B cell (primary cell): Measurements from ENCODE around the gene ZNF184. TPM values are rescaled to one million over a fixed set of nuclear protein-coding genes. Genes with fewer than 3 reads are reported as not detected.

Experiments used
- ATAC-seq: fragments of 200-7000 bp; cut with Tn5 transposase; one replicate; pipeline ENCODE4 v1.10.0; 2021; ENCODE audit warnings: low read depth, mild to moderate bottlenecking, moderate number of reproducible peaks, moderate library complexity
- CTCF ChIA-PET: fragments of 350-600 bp; sonication (Branson Sonifier 250); formaldehyde crosslinking; loops from one replicate; lab custom pipeline; 2021; ENCODE audit warnings: antibody characterized with exemption, inconsistent platforms; lab: Charles Lee
- POLR2A ChIA-PET: fragments of 350-600 bp; sonication (Branson Sonifier 250); formaldehyde crosslinking; loops from one replicate; lab custom pipeline; 2021; ENCODE audit warnings: antibody characterized with exemption; lab: Charles Lee
- DNase-seq: peaks from one replicate; pipeline ENCODE4 v3.0.0; 2013
- H2AFZ ChIP-seq: 2 replicates; pipeline ENCODE4 v1.6.1; 2012; ENCODE audit warnings: mild to moderate bottlenecking, low read depth, low read length; ENCODE audit not compliant: insufficient read depth, poor library complexity, severe bottlenecking
- H3K27ac ChIP-seq, 2 donors: 1 replicate in 1 of 2; 2 replicates in 1 of 2; pipeline ENCODE4 v1.5.1; 2012 to 2013; ENCODE audit warnings: low read length in 2 of 2, mild to moderate bottlenecking in 2 of 2, moderate library complexity in 1 of 2
- H3K27me3 ChIP-seq, 4 experiments: fragments of 200-600 bp in 1 of 4; sonication (generic) in 1 of 4; replicated peaks in 1 of 4; 1 replicate in 2 of 4; 2 replicates in 2 of 4; pipeline versions ENCODE4 v1.6.1 to v1.7.0; 2013 to 2016; ENCODE audit warnings: low read length in 3 of 4, mild to moderate bottlenecking in 2 of 4, mixed read lengths in 1 of 4, moderate library complexity in 1 of 4; ENCODE audit not compliant: insufficient read depth in 4 of 4, control insufficient read depth in 3 of 4; ENCODE audit errors: control extremely low read depth in 1 of 4
- H3K36me3 ChIP-seq, 2 experiments: replicated peaks in 1 of 2; 1 replicate in 1 of 2; 2 replicates in 1 of 2; pipeline versions ENCODE4 v1.6.1 to v1.7.1; 2013; ENCODE audit warnings: low read length in 1 of 2; ENCODE audit not compliant: insufficient read depth in 2 of 2, control insufficient read depth in 1 of 2; ENCODE audit errors: control extremely low read depth in 1 of 2, extremely low read depth in 1 of 2
- H3K4me1 ChIP-seq, 2 donors: fragments of 200-600 bp in 1 of 2; sonication (generic) in 1 of 2; 1 replicate in 1 of 2; 2 replicates in 1 of 2; pipeline versions ENCODE4 v1.5.1 to v1.6.1; 2013 to 2017; ENCODE audit warnings: low read length in 2 of 2; ENCODE audit not compliant: control insufficient read depth in 2 of 2, insufficient read depth in 2 of 2
- H3K4me2 ChIP-seq: replicated peaks from 2 replicates; pipeline ENCODE3; 2012; ENCODE audit warnings: mild to moderate bottlenecking, low read depth, low read length; ENCODE audit not compliant: poor library complexity, severe bottlenecking
- H3K4me3 ChIP-seq, 5 experiments: fragments of 200-600 bp in 1 of 5; sonication (generic) in 1 of 5; 1 replicate in 3 of 5; 2 replicates in 2 of 5; pipeline versions ENCODE4 v1.5.1 to v1.7.0; 2011 to 2016; ENCODE audit warnings: low read length in 4 of 5, mild to moderate bottlenecking in 4 of 5, low read depth in 2 of 5, control low read depth in 1 of 5, moderate library complexity in 1 of 5; ENCODE audit not compliant: insufficient read depth in 1 of 5; ENCODE audit errors: control extremely low read depth in 1 of 5, extremely low read depth in 1 of 5
- H3K79me2 ChIP-seq: fragments of 200-600 bp; sonication (generic); one replicate; pipeline ENCODE4 v1.6.0; 2016; ENCODE audit warnings: low read length; ENCODE audit not compliant: control insufficient read depth, insufficient read depth
- H3K9ac ChIP-seq: fragments of 200-600 bp; sonication (generic); 2 replicates; pipeline ENCODE4 v1.6.1; 2017; ENCODE audit warnings: mild to moderate bottlenecking, low read length, moderate library complexity
- H3K9me3 ChIP-seq, 3 donors: one replicate each; pipeline versions ENCODE4 v1.6.1 to v1.7.1; 2013; ENCODE audit warnings: low read length in 2 of 3; ENCODE audit not compliant: control insufficient read depth in 2 of 3, insufficient read depth in 1 of 3; ENCODE audit errors: control extremely low read depth in 1 of 3
- H4K20me1 ChIP-seq: 2 replicates; pipeline ENCODE4 v1.6.0; 2012; ENCODE audit warnings: mild to moderate bottlenecking, low read length; ENCODE audit not compliant: insufficient read depth, control insufficient read depth, poor library complexity, severe bottlenecking
- H3K27ac Mint-ChIP-seq: one replicate; pipeline ENCODE4 v1.8.0; 2021; ENCODE audit warnings: mixed read lengths
- H3K27me3 Mint-ChIP-seq: one replicate; pipeline ENCODE4 v1.8.0; 2021; ENCODE audit warnings: mixed read lengths
- H3K4me1 Mint-ChIP-seq: one replicate; pipeline ENCODE4 v1.8.0; 2021; ENCODE audit warnings: mixed read lengths
- H3K4me3 Mint-ChIP-seq: one replicate; pipeline ENCODE4 v1.8.0; 2021; ENCODE audit warnings: mixed read lengths
- H3K9me3 Mint-ChIP-seq: one replicate; pipeline ENCODE4 v1.8.0; 2022; ENCODE audit warnings: mixed read lengths; ENCODE audit not compliant: insufficient read depth
- EZH2 ChIP-seq: IDR thresholded peaks from 2 replicates; pipeline ENCODE4 v1.6.1; 2012; ENCODE audit warnings: borderline replicate concordance, low read depth, mild to moderate bottlenecking, moderate library complexity, low read length; ENCODE audit not compliant: insufficient read depth, poor library complexity, severe bottlenecking
- WGBS: methylation state at CpG from one replicate; pipeline ENCODE4 v1.1.5; 2013; ENCODE audit warnings: missing lambda C conversion rate; ENCODE audit not compliant: insufficient coverage; 5-methylcytosine and 5-hydroxymethylcytosine counted together
- intact Hi-C: fragments of 100-400 bp; cut with micrococcal nuclease; formaldehyde crosslinking; loops from one replicate; pipeline ENCODE4 v1.10.0; 2022
- polyA plus RNA-seq: library from polyadenylated mRNA; depleted of rRNA; stranded (reverse); fragments of >200 nt; gene quantifications from 2 replicates; pipeline ENCODE4 v1.2.3, GENCODE V29; 2012
- total RNA-seq, 2 donors: library from RNA; stranded (reverse); fragments of 120-200 nt in 1 of 2; gene quantifications; 1 replicate in 1 of 2; 2 replicates in 1 of 2; pipeline versions ENCODE4 v1.2.3 to v1.2.4, GENCODE V29; 2013 to 2022
- TF ChIP-seq, protein P1 (sequence below): fragments of 200-600 bp; IDR thresholded peaks from one replicate; pipeline ENCODE4 v1.8.0; 2022; ENCODE audit warnings: antibody characterized with exemption, mild to moderate bottlenecking

ZNF184 gene
- total and polyA plus RNA-seq, 2 donors (not counting 1 experiment from before 2014, with no cell fraction given), result 3.7 to 11.8 TPM

DNA sequence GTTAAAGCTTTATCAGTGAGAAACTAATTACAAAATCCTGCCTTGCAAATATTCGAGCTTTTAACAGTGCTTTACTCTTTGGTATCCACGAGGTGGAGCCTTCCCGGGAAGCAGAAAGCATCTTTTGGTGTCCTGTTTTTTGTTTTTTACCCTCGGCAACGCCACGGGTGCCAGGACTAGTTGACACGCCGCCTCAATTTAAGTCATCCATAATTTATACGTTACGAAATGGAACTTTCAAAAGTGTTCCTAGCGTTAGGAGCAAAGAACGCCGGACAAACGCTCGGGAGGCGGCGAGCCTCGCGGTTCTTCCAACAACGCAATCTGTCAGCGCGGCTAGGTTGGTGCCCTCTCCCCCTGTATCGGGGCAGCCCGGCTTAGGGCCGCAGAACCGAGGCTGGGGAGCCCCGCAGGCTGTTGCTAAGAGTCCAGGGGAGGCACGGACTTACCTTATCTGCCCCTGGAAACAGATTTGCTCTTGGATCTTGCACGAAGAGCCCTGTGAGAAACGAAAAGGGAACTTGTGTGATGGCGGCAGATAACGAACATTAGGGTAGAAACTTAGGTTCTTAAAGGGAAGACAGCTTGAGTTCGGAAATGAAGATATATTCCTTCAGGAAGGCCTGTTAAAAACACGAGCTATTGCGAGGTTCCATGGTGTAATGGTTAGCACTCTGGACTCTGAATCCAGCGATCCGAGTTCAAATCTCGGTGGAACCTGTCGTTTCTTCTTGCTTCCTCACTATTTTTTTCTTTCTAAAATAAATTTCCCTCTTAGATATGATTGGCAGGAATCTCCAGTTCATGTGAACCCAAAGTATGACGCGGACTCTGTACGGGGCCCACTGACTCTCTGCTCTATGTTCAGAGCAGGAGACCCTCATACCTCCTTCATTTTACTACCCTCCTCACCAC lies 46.2 kb upstream of the ZNF184 start:
- intact Hi-C loops, result loop anchor here (1.0 to 2.0 kb wide), 6 partner anchors 16 to 384 kb away; partner anchors contain the start of gene POM121L2
- peak overlapping the region; percentile 90 for H2AFZ ChIP-seq

More for the DNA sequence above, 46.2 kb upstream of the ZNF184 start:
- 0% methylated on average over 28 of the region's 42 CpGs for WGBS
- peak overlapping the region; percentile 86 for H3K9ac ChIP-seq
- no peaks in the 10 kb centered on the region for H3K36me3 ChIP-seq
- Mint-ChIP-seq H3K4me3 (peak overlapping the region; percentile 85), H3K9me3 (no peaks in the 10 kb centered on the region), H3K4me1 (peaks cover 15% of the 10 kb centered on the region), H3K27ac (peak overlapping the region; percentile 70), H3K27me3 (peaks cover 22% of the 10 kb centered on the region)
- TF ChIP-seq, protein P1, sequence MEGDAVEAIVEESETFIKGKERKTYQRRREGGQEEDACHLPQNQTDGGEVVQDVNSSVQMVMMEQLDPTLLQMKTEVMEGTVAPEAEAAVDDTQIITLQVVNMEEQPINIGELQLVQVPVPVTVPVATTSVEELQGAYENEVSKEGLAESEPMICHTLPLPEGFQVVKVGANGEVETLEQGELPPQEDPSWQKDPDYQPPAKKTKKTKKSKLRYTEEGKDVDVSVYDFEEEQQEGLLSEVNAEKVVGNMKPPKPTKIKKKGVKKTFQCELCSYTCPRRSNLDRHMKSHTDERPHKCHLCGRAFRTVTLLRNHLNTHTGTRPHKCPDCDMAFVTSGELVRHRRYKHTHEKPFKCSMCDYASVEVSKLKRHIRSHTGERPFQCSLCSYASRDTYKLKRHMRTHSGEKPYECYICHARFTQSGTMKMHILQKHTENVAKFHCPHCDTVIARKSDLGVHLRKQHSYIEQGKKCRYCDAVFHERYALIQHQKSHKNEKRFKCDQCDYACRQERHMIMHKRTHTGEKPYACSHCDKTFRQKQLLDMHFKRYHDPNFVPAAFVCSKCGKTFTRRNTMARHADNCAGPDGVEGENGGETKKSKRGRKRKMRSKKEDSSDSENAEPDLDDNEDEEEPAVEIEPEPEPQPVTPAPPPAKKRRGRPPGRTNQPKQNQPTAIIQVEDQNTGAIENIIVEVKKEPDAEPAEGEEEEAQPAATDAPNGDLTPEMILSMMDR, result peak; percentile 80
- no peak for TF ChIP-seq EZH2
- peak overlapping the region; percentile 87 for H3K4me2 ChIP-seq
- H3K4me3 ChIP-seq, result peak overlapping the region; percentile 67 to 89 (median 76)
- H3K9me3 ChIP-seq, result no peaks in the 10 kb centered on the region
- peak overlapping the region; percentile 52 to 69 for H3K27ac ChIP-seq
- ATAC-seq (peak; percentile 67), DNase-seq (peak; percentile 87)
- peaks cover 8 to 19% of the 10 kb centered on the region in 2 donors for H3K4me1 ChIP-seq
- no peaks in the 10 kb centered on the region for H3K79me2 ChIP-seq
- no peaks in the 10 kb centered on the region for H4K20me1 ChIP-seq
- ChIA-PET CTCF (interaction anchor here (0.6 to 3.9 kb wide), 25 partner anchors 9 to 1182 kb away, joined by 3 to 44 read pairs (median 5); partner anchors contain the start of genes ZNF184 and ZNF391), POLR2A (interaction anchor here (0.6 to 1.6 kb wide), 6 partner anchors 40 to 1344 kb away, joined by 3 to 8 read pairs (median 4); partner anchors contain the start of gene ZNF184)
- H3K27me3 ChIP-seq, result peaks cover 0 to 18% (median 10%) of the 10 kb centered on the region in 4 experiments
